ENCODE results near the gene MANF. TPM values are rescaled to one million over a fixed set of nuclear protein-coding genes. Genes with fewer than 3 reads are reported as not detected.

Gene MANF
- total RNA-seq, 5 donors from 2014 or later (not counting 1 experiment from before 2014, with no cell fraction given), result 36.4 to 71.9 (median 56.7) TPM

GRCh38 chr3:51434110-51434509, 49.0 kb downstream of the MANF start:
- Mint-ChIP-seq H3K4me3 (no peak overlapping the region), H3K4me1 (peaks cover 7 to 9% (median 7%) of the 10 kb centered on the region in 3 donors), H3K36me3 (peaks cover 32% of the 10 kb centered on the region), H3K27ac (no peak overlapping the region), H3K27me3 (no peaks in the 10 kb centered on the region), H3K9me3 (no peaks in the 10 kb centered on the region)
- ATAC-seq (replicated peaks in 1 of 4) (no peak), DNase-seq (no peak)
- peaks cover 7 to 53% of the 10 kb centered on the region in 2 donors for H3K36me3 ChIP-seq (ENCODE audit: control insufficient read depth in 2 of 2, extremely low read depth in 1 of 2, insufficient read depth in 1 of 2, low read length in 1 of 2)
- WGBS (ENCODE audit: insufficient coverage), result 100% methylated on average over 1 of the region's 5 CpGs
- H3K4me3 ChIP-seq (ENCODE audit: control insufficient read depth in 1 of 2, extremely low read depth in 1 of 2, low read length in 1 of 2), result no peak overlapping the region
- no peaks in the 10 kb centered on the region for H3K27me3 ChIP-seq (replicated peaks in 1 of 2; ENCODE audit: control insufficient read depth in 2 of 2, extremely low read depth in 1 of 2, insufficient read depth in 2 of 2, low read length in 1 of 2)
- no peaks in the 10 kb centered on the region for H3K4me1 ChIP-seq (ENCODE audit: control insufficient read depth in 1 of 2, extremely low read depth in 1 of 2, insufficient read depth in 2 of 2, low read length in 2 of 2)
- POLR2A ChIA-PET, result interaction anchor here in 1 of 2 donors (0.6 to 0.8 kb wide), 2 partner anchors 18 to 381 kb away, joined by 3 read pairs; no protein-coding TSS in a partner anchor
- H3K27ac ChIP-seq (ENCODE audit: low read length), result no peak overlapping the region
- CTCF ChIA-PET, result interaction anchor here (0.7 to 1.8 kb wide), 8 partner anchors 9 to 820 kb away, joined by 3 to 15 read pairs (median 4); no protein-coding TSS in a partner anchor
- H3K9me3 ChIP-seq, result no peaks in the 10 kb centered on the region

DNA sequence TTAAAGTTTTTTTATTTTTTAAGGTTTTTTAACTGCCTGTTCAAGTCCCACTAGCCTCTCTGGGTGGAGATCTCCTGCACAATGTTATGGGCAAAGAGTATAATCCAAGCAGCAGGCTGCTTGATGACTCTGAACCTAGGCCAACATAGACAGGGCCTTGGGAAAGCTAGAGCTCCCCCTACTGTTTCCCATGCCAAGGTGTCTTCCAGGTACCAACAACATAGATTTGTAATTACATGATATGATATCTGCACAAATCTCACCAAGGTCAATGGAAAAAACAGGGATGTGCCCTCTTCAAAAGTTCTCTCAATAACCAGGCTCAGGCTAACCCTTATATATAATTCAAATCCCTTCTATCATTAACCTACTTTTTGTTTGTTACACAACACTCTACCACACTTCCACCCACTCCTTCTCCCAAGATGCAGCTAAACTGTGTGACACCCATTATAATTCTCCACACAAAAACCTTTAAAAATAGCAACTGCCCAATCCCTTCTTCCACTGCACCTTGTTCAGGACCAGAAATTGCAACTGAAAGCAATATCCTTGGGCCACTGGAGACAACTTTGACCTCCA, 49.7 kb downstream of the MANF start:
- peak; percentile 75 to 96 (median 90) for ATAC-seq (replicated peaks in 1 of 4)
- Histone ChIP-seq H3K27ac (ENCODE audit: low read length) (no peak overlapping the region), H3K4me3 (ENCODE audit: control insufficient read depth in 1 of 2, extremely low read depth in 1 of 2, low read length in 1 of 2) (no peak overlapping the region), H3K36me3 (ENCODE audit: control insufficient read depth in 2 of 2, extremely low read depth in 1 of 2, insufficient read depth in 1 of 2, low read length in 1 of 2) (peaks cover 3 to 52% of the 10 kb centered on the region in 2 donors), H3K9me3 (no peaks in the 10 kb centered on the region), H3K27me3 (replicated peaks in 1 of 2; ENCODE audit: control insufficient read depth in 2 of 2, extremely low read depth in 1 of 2, insufficient read depth in 2 of 2, low read length in 1 of 2) (no peaks in the 10 kb centered on the region), H3K4me1 (ENCODE audit: control insufficient read depth in 1 of 2, extremely low read depth in 1 of 2, insufficient read depth in 2 of 2, low read length in 2 of 2) (no peaks in the 10 kb centered on the region)
- CTCF ChIA-PET, result interaction anchor here (0.6 to 1.8 kb wide), 11 partner anchors 9 to 1767 kb away, joined by 3 to 15 read pairs (median 4); no protein-coding TSS in a partner anchor
- H3K27me3 Mint-ChIP-seq, result no peaks in the 10 kb centered on the region
- peaks cover 7 to 9% (median 7%) of the 10 kb centered on the region in 3 donors for H3K4me1 Mint-ChIP-seq
- peaks cover 28% of the 10 kb centered on the region for H3K36me3 Mint-ChIP-seq
- peak in 32 of 35 experiments; percentile 6 to 75 (median 30) for DNase-seq
- no peaks in the 10 kb centered on the region for H3K9me3 Mint-ChIP-seq
- POLR2A ChIA-PET, result interaction anchor here in 1 of 2 donors (0.5 to 0.8 kb wide), 3 partner anchors 19 to 382 kb away, joined by 3 to 6 read pairs (median 3); no protein-coding TSS in a partner anchor
- H3K27ac Mint-ChIP-seq, result peak overlapping the region in 1 of 2 donors; percentile 53
- H3K4me3 Mint-ChIP-seq, result no peak overlapping the region

DNA sequence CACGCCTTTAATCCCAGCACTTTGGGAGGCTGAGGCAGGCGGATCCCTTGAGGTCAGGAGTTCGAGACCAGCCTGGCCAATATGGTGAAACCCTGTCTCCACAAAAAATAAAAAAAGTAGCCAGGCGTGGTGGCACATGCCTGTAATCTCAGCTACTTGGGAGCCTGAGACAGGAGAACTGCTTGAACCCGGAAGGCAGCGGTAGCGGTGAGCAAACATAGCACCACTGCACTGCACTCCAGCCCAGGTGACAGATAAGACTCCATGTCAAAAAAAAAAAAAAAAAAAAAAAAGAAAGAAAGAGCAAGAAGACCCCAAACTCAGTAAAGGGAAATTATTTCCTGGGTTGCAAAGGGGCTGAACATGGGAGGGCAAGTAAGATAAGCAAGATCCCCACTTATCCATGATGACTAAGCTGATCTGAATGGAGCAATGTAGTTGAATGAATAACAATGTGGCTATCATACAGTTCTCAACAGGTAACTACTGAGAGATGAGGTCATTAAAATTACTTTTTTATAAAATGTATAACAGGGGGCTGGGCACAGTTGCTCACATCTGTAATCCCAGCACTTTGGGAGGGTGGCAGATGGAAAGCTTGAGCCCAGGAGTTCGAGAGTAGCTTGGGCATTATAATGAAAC, 52.0 kb downstream of the MANF start:
- peaks cover 36% of the 10 kb centered on the region for H3K36me3 Mint-ChIP-seq
- no peak overlapping the region for H3K27ac ChIP-seq (ENCODE audit: low read length)
- ChIA-PET POLR2A (interaction anchor here in 1 of 2 donors (0.7 kb wide), 1 partner anchor 342 kb away, joined by 3 read pairs; the partner anchor contains the start of gene IQCF6), CTCF (interaction anchor here in 1 of 2 donors (0.7 kb wide), 2 partner anchors 228 to 583 kb away, joined by 5 to 6 read pairs; no protein-coding TSS in a partner anchor)
- peaks cover 0 to 3% of the 10 kb centered on the region in 2 experiments for H3K4me1 ChIP-seq (ENCODE audit: control insufficient read depth in 1 of 2, extremely low read depth in 1 of 2, insufficient read depth in 2 of 2, low read length in 2 of 2)
- H3K9me3 ChIP-seq, result no peaks in the 10 kb centered on the region
- 100% methylated on average over 2 of the region's 8 CpGs for WGBS (ENCODE audit: insufficient coverage)
- peaks cover 0 to 49% of the 10 kb centered on the region in 2 donors for H3K36me3 ChIP-seq (ENCODE audit: control insufficient read depth in 2 of 2, extremely low read depth in 1 of 2, insufficient read depth in 1 of 2, low read length in 1 of 2)
- no peak for DNase-seq
- no peaks in the 10 kb centered on the region for H3K9me3 Mint-ChIP-seq
- H3K4me1 Mint-ChIP-seq, result peaks cover 14 to 21% (median 17%) of the 10 kb centered on the region in 3 donors
- H3K4me3 Mint-ChIP-seq, result no peak overlapping the region
- no peaks in the 10 kb centered on the region for H3K27me3 Mint-ChIP-seq
- H3K27ac Mint-ChIP-seq, result no peak overlapping the region
- no peaks in the 10 kb centered on the region for H3K27me3 ChIP-seq (replicated peaks in 1 of 2; ENCODE audit: control insufficient read depth in 2 of 2, extremely low read depth in 1 of 2, insufficient read depth in 2 of 2, low read length in 1 of 2)
- H3K4me3 ChIP-seq (ENCODE audit: control insufficient read depth in 1 of 2, extremely low read depth in 1 of 2, low read length in 1 of 2), result no peak overlapping the region
- no peak for ATAC-seq (replicated peaks in 1 of 4)

Other genes starting within 250 kb of the MANF start
- 10 to 100 TPM; 29.2 to 41.3 (median 38.4) TPM for gene RBM15B, start 6.0 kb downstream of the MANF start, total RNA-seq
- 10 to 100 TPM; 25.4 to 36.7 (median 34.6) TPM for gene DCAF1, start 114.7 kb downstream of the MANF start, total RNA-seq
- gene RAD54L2, start 153.4 kb downstream of the MANF start, total RNA-seq, result 10 to 100 TPM; 35.9 to 42.8 (median 39.7) TPM

Data from T-cell (primary cell).